ENCODE results near the gene LRRC63. TPM values are rescaled to one million over a fixed set of nuclear protein-coding genes. Genes with fewer than 3 reads are reported as not detected.

The LRRC63 gene
- total RNA-seq, 4 donors from 2014 or later: 1.0 TPM; not detected in 3

DNA sequence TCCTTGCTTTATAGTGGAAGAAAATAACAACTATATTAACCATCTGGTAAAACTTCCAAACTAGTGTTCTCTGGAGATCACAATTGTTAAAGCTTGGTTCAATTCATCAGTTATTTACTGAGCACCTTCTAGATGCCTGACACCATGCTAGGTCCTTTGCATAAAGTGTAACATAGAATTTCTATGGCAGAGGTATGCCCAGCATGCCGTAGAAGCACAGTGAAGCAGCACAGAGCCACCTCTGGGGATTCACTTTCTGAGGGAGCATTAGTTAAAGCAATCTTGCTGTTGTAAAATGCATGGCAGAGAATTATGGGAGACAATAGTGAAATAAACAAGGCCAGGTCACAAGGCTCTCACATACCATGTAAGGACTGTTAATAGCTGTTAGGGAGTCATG, 75.2 kb downstream of the LRRC63 start:
- no peak for ATAC-seq (ENCODE audit: low FRiP score)
- TF ChIP-seq, protein P1, sequence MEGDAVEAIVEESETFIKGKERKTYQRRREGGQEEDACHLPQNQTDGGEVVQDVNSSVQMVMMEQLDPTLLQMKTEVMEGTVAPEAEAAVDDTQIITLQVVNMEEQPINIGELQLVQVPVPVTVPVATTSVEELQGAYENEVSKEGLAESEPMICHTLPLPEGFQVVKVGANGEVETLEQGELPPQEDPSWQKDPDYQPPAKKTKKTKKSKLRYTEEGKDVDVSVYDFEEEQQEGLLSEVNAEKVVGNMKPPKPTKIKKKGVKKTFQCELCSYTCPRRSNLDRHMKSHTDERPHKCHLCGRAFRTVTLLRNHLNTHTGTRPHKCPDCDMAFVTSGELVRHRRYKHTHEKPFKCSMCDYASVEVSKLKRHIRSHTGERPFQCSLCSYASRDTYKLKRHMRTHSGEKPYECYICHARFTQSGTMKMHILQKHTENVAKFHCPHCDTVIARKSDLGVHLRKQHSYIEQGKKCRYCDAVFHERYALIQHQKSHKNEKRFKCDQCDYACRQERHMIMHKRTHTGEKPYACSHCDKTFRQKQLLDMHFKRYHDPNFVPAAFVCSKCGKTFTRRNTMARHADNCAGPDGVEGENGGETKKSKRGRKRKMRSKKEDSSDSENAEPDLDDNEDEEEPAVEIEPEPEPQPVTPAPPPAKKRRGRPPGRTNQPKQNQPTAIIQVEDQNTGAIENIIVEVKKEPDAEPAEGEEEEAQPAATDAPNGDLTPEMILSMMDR (IDR thresholded peaks at IDR 0.05): no peak
- no peak for DNase-seq (ENCODE audit: low spot score)

DNA sequence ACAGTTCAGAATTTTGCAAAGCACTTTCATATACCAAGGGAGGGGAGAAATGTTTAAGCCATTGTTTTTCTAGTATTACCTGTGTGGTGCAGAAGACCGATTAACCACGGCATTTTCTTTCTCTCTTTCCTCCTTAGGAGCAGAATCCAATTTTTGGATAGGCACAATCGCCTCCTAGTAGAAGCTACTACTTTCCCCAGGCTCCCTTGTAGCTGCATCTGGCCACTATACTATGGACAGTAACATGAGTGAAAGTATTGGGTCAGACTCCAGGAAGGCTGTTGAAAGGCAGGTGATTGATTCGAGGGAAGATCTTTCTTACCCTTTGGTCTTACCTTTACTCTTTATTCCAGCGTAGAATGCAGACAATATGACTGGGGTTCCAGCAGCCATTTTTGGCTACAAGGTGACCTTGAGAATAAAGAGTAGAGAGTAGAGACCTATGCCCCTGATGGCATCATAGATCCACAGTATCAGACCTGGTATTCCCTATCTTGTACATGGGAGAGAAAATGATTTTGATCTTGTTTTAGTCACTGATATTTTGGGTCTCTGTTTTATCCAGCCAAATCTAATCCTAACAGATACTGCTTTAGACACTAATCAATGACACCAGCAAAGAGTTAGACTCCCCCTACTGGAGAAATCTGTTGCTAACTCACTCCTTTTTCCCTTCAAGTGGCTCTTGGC, 77.0 kb downstream of the LRRC63 start:
- DNase-seq (ENCODE audit: low spot score): no peak
- ATAC-seq (ENCODE audit: low FRiP score): no peak
- TF ChIP-seq, protein P1 (IDR thresholded peaks at IDR 0.05): no peak

DNA sequence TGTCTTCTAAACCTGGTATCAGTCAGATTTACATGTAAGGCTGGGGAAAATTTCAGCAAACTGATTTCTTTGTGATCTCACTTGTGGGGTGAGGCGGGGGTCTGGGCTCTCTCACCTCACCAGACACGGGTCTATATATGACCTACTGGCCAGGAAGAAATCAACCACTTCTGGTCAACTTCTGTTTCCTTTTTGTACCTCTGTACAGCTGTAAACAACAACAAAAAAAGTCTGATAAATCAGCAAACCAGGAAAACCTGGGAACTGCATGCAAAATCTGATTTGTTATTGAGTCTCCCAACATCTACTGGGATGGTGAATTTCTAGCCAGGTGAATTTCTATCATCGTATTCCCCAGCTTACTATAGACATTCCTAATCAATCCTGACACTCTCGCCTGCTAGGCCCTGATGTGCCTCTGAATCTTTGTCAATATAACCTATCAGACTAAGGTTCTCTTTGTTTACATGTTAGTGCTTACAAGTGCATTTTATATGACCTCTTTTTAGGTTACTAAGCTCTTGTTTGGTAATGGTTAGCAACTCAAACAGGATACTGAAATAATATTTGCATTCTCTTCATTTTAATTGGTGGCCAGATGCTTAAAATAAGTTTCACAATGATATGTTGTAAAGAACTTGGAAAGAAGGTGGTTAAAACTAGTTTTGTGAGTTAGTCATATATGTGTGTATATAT, 77.7 kb downstream of the LRRC63 start:
- TF ChIP-seq, protein P1 (IDR thresholded peaks at IDR 0.05): no peak
- DNase-seq (ENCODE audit: low spot score): no peak
- no peak for ATAC-seq (ENCODE audit: low FRiP score)

DNA sequence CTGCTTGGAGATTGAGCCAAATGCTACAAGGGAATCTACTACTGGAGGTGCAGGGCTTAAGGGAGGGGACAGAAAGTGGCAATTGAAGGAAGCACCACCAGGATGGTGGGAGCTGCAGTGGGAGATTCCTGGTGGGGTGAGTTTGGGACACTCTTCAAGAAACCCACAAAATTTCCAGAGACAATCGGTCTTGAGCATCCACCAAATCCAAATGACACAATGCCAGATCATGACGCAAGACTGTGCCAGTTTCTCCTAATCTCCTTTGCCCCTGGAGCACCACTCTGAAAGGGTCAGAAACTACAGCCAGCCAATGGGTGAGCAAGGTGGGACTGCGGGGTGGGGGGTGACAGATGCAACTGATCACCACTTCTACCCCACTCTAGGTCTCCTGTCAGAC, 78.7 kb downstream of the LRRC63 start:
- TF ChIP-seq, protein P1 (IDR thresholded peaks at IDR 0.05): no peak
- no peak for DNase-seq (ENCODE audit: low spot score)
- no peak for ATAC-seq (ENCODE audit: low FRiP score)

DNA sequence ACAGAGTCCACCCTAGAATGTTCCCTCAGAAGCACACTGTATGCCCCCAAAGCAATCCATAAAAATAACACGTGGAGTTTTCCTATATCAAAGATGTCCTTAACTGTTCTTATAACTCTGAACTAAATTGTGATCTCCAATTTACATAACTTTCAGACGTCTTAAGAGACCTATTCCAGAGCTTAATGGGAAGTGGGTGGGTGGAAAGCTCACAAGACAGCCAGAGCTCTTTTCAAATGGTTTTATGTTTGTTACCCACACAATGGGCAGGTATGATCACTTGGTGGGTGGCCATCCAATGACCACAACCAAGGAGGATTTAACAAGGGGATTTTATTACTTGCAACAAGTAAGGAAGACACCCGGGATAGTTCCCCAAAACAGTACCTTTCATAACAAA, 81.7 kb downstream of the LRRC63 start:
- TF ChIP-seq, protein P1 (IDR thresholded peaks at IDR 0.05): no peak
- ATAC-seq (ENCODE audit: low FRiP score) (no peak), DNase-seq (ENCODE audit: low spot score) (no peak)

DNA sequence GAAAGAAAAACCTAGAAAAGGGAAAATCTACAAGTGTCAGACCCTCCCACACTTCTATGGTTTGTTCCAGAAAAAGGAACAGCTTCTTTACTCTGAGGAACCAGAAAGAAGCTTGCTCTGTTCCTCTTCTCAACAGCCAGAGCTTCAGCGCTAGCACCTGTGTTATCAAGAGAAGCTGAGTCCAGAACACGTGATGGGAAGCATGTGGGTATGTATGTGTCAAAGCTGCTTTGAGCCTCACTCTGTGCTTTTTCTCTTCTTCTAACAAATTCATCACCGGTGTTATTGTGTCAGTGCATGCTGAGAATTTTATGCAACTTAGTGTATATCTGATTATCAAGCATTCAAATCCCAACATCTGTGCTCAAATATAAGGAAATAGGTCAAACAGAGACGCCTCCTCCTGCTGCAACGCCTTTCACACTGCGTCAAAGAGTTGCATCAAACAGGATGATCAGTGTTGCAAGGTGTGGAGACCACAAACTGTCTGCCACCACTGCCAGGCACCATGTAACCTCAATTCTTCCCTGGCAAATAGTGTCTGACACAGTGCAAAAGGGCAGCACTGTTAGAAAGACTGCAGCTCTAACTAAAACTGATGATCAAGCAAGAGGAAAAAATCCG, 83.9 kb downstream of the LRRC63 start:
- TF ChIP-seq, protein P1 (IDR thresholded peaks at IDR 0.05): no peak
- ATAC-seq (ENCODE audit: low FRiP score) (peak; percentile 64), DNase-seq (ENCODE audit: low spot score) (no peak)
